Adipose tissue (tissue), 3 donors: Measurements from ENCODE around the gene FHL2. TPM values are rescaled to one million over a fixed set of nuclear protein-coding genes. Genes with fewer than 3 reads are reported as not detected.

Experiments
- H3K27ac ChIP-seq: one replicate; pipeline ENCODE4 v1.5.1; 2013; ENCODE audit warnings: low read depth, low read length
- WGBS, 3 donors: extraction: QIAGEN DNeasy Blood & Tissue Kit; methylation state at CpG; one replicate each; pipeline ENCODE4 v1.1.7; 2013; 5-methylcytosine and 5-hydroxymethylcytosine counted together
- polyA plus RNA-seq, 3 donors: library from polyadenylated mRNA; stranded (reverse); fragments of 200-250 nt; gene quantifications; one replicate each; pipeline ENCODE4 v1.2.3, GENCODE V29; 2013
- donor health status: healthy with polysubstance abuse.
- donor health status: Bipolar disorder and iron deficiency.
- donor health status: healthy.

The FHL2 gene
- polyA plus RNA-seq, 3 donors, result 2.5 to 26.7 (median 19.6) TPM

DNA sequence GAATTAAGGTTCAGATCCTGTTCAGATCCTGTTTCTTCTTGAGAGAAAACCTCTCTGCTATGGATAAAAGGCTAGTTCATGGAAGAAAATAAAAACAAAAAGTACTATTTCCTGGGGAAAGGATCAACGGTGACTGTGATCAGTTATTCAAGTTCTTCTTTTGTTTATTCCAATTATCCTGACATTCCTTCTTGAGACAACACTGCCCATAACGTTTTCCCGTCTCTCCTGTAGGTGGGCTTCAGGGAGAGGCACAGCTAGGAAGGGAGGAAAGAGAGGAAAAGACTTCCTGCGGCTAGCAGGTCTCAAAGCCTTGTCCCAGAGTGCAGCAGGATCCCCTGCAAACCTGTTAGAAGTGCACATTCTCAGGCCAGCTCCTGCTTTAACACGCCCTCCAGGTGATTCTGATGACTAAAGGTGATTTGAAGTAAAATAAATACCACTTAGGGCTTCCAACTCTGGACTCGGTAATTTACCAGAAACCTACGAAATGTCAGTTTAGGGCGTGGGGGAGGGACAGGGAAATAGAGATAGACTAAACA is 4.5 kb upstream of the FHL2 start:
- H3K27ac ChIP-seq, result no peak overlapping the region
- WGBS, 3 donors, result 59 to 67% (median 63%) methylated on average over 8 of the region's 8 CpGs

GRCh38 chr2:105402809-105403208 is 4.0 kb upstream of the FHL2 start:
- WGBS, 3 donors, result 91 to 95% (median 94%) methylated on average over 2 of the region's 2 CpGs
- no peak overlapping the region for H3K27ac ChIP-seq

- no peak overlapping the region for H3K27ac ChIP-seq
- 91 to 96% (median 94%) methylated on average over 7 of the region's 7 CpGs for WGBS, 3 donors
These were observed 3.0 kb upstream of the FHL2 start for GRCh38 chr2:105401867-105402266.

DNA sequence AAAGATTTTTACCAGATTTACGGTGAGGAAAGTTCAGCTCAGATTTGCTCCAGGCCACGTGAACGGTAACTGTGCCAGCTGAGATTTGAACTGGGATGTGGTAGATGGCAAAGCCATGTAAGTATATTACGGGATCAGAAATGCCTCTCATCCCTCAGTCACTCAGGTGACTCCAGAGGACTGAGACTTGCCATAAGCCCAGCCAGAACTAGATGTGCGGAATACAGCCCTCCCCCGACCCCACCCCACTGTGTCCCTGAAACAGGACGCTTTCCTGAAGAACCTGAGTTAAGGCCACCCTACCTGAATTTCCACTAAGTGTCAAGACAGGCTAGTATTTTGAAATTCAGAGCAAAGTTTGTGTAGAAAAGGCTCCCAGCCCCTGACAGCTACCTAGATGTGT is 1.3 kb upstream of the FHL2 start:
- WGBS, 3 donors, result 91 to 96% (median 96%) methylated on average over 7 of the region's 7 CpGs
- H3K27ac ChIP-seq, result no peak overlapping the region

DNA sequence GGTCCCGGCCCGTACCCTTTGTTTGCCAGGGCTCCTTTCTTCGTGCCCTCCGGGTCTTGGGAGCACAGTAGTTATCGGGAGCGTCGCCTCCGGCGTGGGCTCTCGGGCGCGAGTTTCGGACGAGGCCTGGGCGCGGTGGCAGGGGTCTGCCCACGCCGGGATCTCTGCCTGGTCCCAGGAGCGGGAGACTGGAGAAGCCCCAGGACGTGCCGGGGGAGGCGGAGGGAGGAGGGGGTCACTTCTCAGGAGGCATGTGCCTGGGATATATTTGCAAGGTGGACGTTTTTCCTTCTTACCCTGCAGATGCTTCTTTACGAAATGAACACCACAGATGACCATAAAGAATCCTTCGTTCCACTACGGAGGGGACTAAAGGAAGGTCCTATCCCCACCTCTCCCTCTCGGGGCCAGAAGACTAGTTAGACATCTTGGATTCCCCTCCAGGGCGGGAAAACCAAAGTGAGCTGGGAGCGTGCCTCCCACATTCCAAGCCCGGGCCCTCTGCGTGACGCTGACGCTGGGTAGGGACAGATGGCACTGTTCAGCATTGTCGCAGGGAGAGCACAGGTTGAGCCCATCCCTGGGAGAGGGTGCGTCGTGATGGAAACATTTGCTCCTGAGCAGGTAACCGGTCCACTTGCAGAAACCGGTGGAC is 483 bp upstream of the FHL2 start:
- 41 to 45% (median 43%) methylated on average over 30 to 38 of the region's 38 CpGs for WGBS, 3 donors
- peak overlapping the region; percentile 15 for H3K27ac ChIP-seq

DNA sequence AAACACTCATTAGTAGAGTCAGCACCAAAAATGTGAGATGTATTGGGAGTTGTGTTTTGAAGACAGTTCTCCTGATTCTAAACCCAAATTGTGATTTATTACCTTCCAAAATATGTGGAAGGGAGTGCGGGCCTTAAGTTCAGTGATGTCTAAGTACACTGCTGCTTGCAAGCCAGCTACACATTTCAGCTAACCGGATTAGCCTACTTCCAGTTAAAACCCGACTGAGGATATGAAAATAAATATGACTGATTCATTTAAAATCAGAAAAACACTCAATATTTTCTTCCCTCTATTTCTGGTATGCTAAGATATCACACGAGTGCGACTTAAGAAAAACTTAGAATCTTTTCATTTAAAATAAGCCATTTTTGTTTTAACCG is 907 bp downstream of the FHL2 start:
- no peak overlapping the region for H3K27ac ChIP-seq
- 36 to 59% (median 42%) methylated on average over 6 of the region's 6 CpGs for WGBS, 3 donors

DNA sequence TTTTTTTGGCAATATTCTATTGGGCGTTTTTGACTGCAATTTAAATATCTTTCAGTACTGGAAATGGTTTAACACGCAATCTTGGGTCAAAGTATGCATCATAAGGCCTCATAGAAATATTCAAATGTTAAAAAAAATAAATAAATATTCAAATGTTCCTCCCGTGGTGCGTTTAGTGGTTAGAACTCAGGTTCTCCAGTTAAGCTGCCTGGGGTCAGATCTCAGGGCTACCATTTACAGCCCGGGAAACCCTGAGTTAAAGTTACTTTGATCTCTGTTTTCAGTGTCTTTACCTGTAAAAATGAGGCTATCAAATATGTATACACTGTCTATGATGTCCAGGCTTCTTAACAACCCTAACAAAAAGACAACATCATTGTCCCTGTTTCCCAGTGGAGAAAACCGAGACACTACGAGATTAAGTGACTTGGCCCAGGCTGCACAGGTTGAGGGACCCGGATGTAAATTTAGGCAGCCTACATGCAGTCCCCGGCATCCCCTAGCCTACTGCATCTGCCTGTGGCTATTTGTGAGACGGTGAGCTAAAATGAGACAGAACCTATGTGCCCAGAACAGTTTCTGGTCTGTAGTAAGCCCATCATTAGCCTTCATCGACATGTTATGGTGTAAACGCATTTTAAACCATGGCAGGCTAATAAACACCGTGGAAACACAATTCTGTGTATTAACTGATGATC is 1.7 kb downstream of the FHL2 start:
- 83 to 93% (median 91%) methylated on average over 13 of the region's 13 CpGs for WGBS, 3 donors
- no peak overlapping the region for H3K27ac ChIP-seq

DNA sequence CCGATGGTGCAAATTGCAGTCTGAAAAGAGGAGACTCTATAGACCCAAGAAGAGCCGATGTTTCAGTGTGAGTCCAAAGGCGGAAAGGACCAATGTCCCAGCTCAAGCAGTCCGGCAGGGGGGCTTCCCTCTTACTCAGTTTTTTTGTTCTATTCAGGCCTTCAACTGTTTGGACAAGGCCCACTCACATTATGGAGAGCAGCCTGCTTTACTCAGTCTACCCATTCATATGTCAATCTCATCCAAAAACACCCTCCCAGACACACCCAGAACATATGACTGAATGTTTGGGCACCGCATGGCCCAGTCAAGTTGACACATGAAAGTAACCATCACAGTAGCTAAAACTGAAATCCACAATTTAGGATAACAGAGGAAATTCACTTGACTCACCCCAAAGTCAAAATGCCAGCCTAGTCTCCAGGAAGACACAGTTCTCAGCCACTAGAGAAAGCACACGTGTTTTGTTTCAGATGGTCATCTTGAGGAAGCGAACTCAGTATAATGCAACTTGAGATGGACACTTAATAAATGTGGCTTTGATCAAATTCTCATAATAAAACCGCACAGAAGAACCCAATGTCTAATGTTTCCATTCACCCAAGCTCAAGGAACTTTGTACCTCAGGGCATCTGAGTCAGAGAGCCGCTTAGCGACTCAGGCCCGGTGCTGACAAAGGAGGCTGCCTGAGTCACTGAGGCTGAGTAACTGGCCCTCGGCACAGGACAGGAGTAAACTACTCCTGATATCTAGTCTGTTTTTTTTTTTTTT is 2.4 kb downstream of the FHL2 start:
- no peak overlapping the region for H3K27ac ChIP-seq

GRCh38 chr2:105395691-105396090 is 3.2 kb downstream of the FHL2 start:
- 89 to 96% (median 94%) methylated on average over 7 of the region's 7 CpGs for WGBS, 3 donors
- H3K27ac ChIP-seq, result no peak overlapping the region

More for the DNA sequence above, 2.4 kb downstream of the FHL2 start:
- 86 to 94% (median 94%) methylated on average over 12 of the region's 12 CpGs for WGBS, 3 donors

DNA sequence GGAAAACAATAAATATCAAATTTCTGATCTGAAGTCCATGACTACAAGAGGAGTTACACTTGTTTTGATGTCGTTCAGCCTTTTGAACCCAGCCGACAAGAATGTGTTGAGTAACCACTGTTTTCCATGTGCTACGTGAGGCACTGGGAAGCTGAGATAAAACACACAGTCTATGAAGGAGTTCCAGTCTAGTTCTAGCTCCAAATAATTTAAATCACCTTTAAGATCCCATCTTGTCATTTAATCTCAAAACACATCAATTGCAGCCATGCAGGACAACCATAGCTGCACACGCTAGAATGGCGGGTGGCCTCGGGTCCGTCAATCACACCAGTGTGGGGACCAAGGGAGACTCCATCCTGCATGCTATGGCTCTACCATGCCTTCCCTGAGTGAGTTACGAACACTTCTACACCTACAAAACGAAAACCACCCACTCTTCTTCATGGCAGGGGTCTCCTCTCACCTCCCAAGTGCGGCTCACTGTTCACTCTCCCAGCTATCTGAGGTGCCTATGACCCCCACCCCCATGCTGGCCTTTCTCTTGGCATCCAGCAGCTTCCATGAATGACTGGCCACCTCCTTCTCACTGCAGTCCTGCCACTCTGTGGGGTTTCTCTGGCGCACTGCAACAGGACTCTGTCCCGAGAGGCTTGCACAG is 3.8 kb downstream of the FHL2 start:
- 85 to 89% (median 85%) methylated on average over 12 of the region's 12 CpGs for WGBS, 3 donors
- H3K27ac ChIP-seq, result no peak overlapping the region

DNA sequence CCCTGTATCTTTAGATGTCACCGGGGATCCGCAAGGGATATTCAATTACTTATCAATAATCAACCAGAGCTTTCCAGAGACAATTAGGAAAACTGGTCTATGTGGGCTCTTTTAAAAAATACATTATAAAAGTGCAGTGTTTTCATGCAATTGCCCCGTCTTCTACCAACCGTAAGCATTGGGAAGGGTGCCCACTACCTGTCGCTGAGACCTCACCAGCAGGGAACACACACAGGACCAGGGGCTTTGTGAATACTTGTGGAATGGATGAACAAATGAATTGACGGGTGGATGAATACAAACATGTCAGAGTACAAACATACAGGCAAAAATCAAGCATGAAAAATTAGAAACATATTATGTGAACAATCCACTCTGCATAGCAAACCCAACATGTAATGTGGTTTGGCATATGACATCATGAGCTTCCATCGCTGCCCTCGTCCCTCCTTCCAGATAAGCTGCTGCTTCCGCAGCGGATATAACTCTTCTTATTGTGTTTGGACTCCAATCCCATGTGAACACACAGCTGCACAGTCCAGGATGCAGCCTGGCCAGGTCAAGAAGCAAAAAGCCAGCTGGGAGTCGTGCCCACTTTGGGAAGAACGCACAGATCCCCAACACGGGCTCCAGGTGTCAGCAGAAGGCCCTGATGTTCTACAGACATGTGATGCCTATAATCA is 5.3 kb downstream of the FHL2 start:
- no peak overlapping the region for H3K27ac ChIP-seq
- 64 to 79% (median 73%) methylated on average over 13 of the region's 13 CpGs for WGBS, 3 donors

DNA sequence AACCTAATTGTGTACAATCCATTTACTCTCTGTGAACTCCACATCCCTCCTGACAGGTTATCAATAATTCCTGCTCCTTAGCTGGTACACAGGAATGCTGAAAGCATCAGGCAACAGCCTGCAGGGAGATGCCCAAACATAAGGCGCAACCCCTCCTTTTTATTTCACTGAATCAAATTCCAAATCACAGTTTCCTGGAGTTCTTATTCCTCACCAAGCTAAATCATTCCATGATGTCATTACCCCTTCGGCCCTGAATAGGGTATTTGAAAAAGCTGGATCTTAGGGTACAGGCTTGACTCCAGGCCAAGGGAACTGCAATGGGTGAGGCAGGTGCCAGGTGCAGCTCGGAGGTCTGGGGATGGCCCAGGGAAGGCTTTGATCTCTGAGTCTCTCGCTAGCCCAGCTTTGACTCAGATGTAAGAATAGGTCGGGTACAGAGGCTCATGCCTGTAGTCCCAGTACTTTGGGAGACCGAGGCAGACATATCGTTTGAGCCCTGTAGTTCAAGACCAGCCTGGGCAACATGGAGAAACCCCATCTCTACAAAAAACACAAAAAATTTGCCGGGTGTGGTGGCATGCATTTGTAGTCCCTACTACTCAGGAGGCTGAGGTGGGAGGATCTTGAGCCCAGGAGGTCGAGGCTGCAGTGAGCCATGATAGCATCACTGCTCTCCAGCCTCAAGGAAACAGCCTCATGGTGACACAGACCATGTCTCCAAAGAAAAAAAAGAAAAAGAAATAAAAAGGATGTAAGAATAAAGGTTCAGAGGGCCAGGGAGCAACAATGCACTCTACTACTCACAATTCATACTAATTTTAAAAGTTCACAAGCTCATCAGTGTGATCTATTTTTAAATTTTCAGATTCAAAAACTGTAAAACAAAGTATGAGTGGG is 6.8 kb downstream of the FHL2 start:
- no peak overlapping the region for H3K27ac ChIP-seq
- 73 to 88% (median 85%) methylated on average over 9 of the region's 9 CpGs for WGBS, 3 donors

DNA sequence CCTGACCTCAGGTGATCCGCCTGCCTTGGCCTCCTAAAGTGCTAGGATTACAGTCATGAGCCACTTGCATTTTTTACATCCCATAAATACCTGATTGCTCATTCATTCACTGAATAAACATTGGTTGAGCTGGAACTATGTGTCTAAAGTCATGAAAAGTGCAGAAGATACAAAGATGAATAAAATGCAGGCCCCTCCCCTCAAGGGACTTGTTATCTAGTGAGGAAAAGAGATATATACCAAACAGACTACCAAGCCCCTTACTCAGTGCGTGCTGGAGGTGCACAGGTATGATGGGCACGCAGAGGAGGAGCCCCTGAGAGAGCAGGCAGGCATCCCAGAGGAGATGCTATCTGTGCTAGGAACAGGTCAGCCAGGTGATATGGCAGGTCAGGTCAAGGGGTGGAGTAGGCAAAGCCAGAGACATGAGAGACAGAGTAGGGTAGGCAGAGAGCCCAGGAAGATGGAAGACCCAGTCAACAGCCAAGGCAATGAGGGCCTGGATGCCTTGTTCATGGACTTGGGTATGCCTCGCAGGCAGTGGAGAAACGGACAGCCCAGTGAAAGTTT is 7.7 kb downstream of the FHL2 start:
- H3K27ac ChIP-seq, result no peak overlapping the region
- WGBS, 3 donors, result 80 to 96% (median 91%) methylated on average over 5 of the region's 5 CpGs

DNA sequence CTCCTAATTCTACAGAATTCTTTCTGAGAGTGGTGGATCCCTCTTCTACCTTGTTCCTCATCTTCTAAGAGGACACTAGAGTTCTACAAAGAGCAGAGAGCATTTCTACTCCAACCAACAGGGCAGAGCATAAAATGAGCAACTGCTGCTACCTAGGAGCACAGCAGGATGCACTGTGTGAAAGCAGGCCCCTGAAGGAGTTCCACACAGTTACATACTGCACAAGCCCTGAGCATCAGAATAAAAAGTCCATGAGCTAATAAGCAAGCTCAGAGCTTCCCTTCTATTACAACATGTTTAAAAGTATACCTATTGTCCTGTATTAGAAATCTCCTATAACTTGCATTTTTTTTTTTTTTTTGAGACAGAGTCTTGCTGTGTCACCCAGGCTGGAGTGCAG is 8.4 kb downstream of the FHL2 start:
- no peak overlapping the region for H3K27ac ChIP-seq

- H3K27ac ChIP-seq, result no peak overlapping the region
- 38 to 59% (median 47%) methylated on average over 8 of the region's 8 CpGs for WGBS, 3 donors
These were observed 9.9 kb downstream of the FHL2 start for GRCh38 chr2:105388971-105389381.

DNA sequence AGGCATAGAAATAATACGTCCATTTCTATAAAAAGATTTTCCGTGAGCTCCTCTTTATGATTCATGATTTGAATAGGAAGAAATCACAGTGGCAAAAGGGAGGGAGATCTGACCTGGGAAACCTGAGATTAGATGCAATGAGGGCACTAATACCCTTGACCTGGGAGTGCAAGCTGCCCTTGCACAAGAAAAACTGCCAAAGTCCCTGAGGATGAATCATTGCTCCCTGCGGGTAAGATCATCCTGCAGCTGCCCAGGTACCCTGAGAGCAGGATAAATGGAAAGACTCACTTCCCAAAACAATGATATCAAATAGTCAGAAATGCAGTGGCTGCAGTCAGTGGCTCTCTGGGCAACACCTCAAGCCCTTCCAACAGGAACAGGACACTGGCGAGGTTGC is 11.6 kb downstream of the FHL2 start:
- WGBS, 3 donors, result 86 to 94% (median 91%) methylated on average over 4 of the region's 4 CpGs

More for the DNA sequence above, 11.6 kb downstream of the FHL2 start:
- no peak overlapping the region for H3K27ac ChIP-seq
